ENCODE results near the gene CST9. TPM values are rescaled to one million over a fixed set of nuclear protein-coding genes. Genes with fewer than 3 reads are reported as not detected.

Gene CST9
- total and polyA plus RNA-seq, 2 of the 13 experiments (the other 11 are each of a cell fraction or from before 2014, with no cell fraction given), result 0.07 TPM; not detected in 1

DNA sequence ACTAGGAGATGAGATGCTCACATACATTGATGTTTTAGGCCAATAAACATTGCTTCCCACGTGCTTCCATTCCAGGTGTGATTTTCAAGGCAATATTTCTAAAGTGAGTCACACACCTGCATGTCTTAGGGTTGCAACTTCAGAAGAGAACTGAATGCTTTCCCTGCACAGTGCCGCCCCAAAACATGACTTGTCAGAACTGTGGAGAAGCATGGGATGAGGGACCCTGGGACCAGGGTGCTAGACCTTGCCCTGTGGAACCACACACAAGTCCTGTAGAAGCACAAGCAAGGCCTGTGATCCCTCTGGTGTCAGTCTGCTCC lies 30.0 kb upstream of the CST9 start (continued):
- peak; percentile 6; the same call in 1 of the 2 replicates for TF ChIP-seq ZNF547 (CRISPR knock-in tag; IDR thresholded peaks at IDR 0.05)

DNA sequence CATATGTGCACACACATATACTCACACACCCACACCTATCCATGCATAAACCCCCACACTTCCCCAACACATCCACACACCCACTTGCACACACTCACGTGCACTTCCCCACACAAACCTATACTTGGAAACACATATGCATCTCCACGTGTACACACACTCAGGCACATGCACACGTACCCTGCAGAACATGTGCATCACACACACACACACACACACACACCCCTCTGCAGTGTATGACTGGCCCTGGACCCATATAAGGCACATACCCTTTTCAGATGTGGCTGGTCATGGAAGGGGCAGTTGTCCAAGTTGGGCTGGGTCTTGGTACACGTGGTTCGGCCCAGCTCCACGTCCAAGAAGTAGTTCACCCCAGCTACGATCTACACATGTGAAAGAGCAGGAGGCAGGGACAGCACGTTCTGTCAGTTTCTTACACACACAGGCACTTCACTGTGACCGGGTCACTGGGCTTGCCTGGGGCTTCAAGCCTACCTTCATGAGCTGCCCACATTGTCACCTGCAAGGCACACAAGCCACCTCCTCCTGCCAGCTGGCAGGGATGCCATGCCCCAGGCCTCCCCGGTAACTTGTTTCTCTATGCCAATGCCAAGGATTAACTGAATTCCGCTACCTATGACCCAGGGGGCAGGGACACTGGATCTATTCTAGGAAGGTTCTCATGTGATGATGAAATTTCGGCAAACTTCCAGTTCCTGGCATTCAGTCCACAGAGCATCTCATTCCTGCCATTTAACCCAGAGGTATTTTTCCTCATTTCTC lies 29.5 kb upstream of the CST9 start:
- 75% methylated on average over 12 of the region's 12 CpGs for WGBS (ENCODE audit: low lambda C conversion rate)
- peak overlapping the region; percentile 94 for H3K4me2 ChIP-seq (ENCODE audit: low read depth, low read length)
- TF ChIP-seq MED1 (CRISPR knock-in tag; IDR thresholded peaks at IDR 0.05) (no peak), KAT7 (CRISPR knock-in tag; IDR thresholded peaks at IDR 0.05; ENCODE audit: borderline replicate concordance) (no peak), ZNF841 (CRISPR knock-in tag; IDR thresholded peaks at IDR 0.05; ENCODE audit: borderline replicate concordance) (no peak), SMAD9 (CRISPR knock-in tag; IDR thresholded peaks at IDR 0.05) (no peak), ZNF329 (CRISPR knock-in tag; IDR thresholded peaks at IDR 0.05; ENCODE audit: low read depth) (no peak), RFX3 (CRISPR knock-in tag; IDR thresholded peaks at IDR 0.05) (no peak), SMC3 (IDR thresholded peaks at IDR 0.05; ENCODE audit: low read length) (no peak), PHF5A (CRISPR knock-in tag; IDR thresholded peaks at IDR 0.05; ENCODE audit: low read depth, unreplicated experiment) (no peak), ZSCAN20 (CRISPR knock-in tag; IDR thresholded peaks at IDR 0.05; ENCODE audit: borderline replicate concordance) (no peak)
- TF ChIP-seq, protein P1, sequence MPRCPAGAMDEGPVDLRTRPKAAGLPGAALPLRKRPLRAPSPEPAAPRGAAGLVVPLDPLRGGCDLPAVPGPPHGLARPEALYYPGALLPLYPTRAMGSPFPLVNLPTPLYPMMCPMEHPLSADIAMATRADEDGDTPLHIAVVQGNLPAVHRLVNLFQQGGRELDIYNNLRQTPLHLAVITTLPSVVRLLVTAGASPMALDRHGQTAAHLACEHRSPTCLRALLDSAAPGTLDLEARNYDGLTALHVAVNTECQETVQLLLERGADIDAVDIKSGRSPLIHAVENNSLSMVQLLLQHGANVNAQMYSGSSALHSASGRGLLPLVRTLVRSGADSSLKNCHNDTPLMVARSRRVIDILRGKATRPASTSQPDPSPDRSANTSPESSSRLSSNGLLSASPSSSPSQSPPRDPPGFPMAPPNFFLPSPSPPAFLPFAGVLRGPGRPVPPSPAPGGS (CRISPR knock-in tag; IDR thresholded peaks at IDR 0.05), result no peak
- TF ChIP-seq, protein P2, sequence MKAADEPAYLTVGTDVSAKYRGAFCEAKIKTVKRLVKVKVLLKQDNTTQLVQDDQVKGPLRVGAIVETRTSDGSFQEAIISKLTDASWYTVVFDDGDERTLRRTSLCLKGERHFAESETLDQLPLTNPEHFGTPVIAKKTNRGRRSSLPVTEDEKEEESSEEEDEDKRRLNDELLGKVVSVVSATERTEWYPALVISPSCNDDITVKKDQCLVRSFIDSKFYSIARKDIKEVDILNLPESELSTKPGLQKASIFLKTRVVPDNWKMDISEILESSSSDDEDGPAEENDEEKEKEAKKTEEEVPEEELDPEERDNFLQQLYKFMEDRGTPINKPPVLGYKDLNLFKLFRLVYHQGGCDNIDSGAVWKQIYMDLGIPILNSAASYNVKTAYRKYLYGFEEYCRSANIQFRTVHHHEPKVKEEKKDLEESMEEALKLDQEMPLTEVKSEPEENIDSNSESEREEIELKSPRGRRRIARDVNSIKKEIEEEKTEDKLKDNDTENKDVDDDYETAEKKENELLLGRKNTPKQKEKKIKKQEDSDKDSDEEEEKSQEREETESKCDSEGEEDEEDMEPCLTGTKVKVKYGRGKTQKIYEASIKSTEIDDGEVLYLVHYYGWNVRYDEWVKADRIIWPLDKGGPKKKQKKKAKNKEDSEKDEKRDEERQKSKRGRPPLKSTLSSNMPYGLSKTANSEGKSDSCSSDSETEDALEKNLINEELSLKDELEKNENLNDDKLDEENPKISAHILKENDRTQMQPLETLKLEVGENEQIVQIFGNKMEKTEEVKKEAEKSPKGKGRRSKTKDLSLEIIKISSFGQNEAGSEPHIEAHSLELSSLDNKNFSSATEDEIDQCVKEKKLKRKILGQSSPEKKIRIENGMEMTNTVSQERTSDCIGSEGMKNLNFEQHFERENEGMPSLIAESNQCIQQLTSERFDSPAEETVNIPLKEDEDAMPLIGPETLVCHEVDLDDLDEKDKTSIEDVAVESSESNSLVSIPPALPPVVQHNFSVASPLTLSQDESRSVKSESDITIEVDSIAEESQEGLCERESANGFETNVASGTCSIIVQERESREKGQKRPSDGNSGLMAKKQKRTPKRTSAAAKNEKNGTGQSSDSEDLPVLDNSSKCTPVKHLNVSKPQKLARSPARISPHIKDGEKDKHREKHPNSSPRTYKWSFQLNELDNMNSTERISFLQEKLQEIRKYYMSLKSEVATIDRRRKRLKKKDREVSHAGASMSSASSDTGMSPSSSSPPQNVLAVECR (CRISPR knock-in tag; IDR thresholded peaks at IDR 0.05; ENCODE audit: borderline replicate concordance), result peak; percentile 11; the same call in 1 of the 2 replicates
- TF ChIP-seq, protein P3, sequence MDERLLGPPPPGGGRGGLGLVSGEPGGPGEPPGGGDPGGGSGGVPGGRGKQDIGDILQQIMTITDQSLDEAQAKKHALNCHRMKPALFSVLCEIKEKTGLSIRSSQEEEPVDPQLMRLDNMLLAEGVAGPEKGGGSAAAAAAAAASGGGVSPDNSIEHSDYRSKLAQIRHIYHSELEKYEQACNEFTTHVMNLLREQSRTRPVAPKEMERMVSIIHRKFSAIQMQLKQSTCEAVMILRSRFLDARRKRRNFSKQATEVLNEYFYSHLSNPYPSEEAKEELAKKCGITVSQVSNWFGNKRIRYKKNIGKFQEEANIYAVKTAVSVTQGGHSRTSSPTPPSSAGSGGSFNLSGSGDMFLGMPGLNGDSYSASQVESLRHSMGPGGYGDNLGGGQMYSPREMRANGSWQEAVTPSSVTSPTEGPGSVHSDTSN (CRISPR knock-in tag; IDR thresholded peaks at IDR 0.05), result no peak
- TF ChIP-seq, protein P4, sequence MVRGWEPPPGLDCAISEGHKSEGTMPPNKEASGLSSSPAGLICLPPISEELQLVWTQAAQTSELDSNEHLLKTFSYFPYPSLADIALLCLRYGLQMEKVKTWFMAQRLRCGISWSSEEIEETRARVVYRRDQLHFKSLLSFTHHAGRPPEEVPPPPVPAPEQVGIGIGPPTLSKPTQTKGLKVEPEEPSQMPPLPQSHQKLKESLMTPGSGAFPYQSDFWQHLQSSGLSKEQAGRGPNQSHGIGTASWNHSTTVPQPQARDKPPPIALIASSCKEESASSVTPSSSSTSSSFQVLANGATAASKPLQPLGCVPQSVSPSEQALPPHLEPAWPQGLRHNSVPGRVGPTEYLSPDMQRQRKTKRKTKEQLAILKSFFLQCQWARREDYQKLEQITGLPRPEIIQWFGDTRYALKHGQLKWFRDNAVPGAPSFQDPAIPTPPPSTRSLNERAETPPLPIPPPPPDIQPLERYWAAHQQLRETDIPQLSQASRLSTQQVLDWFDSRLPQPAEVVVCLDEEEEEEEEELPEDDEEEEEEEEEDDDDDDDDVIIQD (CRISPR knock-in tag; IDR thresholded peaks at IDR 0.05; ENCODE audit: low read depth), result no peak

More for the DNA sequence above, 29.5 kb upstream of the CST9 start:
- H3K79me2 ChIP-seq (ENCODE audit: insufficient read depth, low read length), result peaks cover 29% of the 10 kb centered on the region
- H3K4me1 ChIP-seq (ENCODE audit: insufficient read depth, low read length), result peaks cover 86% of the 10 kb centered on the region
- ATAC-seq, result no peak
- in situ Hi-C loops (cut with HindIII; ENCODE audit: extremely low pct_ligation_motif_present, low pct_unique_long_range_greater_than_20kb) (loop anchor here (10.0 kb wide), 1 partner anchor 1060 kb away; no protein-coding TSS in a partner anchor), intact Hi-C loops (cut with micrococcal nuclease; ENCODE audit: unreplicated experiment) (no loop called here)
- BruUV-seq (replicated peaks), result no TSS peak
- DNase-seq (ENCODE audit: low spot score), result no peak
- FAIRE-seq, result no peak
- peak overlapping the region in 2 of 3 experiments; percentile 29 to 88; a peak in 5 of 6 replicates for H3K4me3 ChIP-seq (replicated peaks in 1 of 3; ENCODE audit: insufficient read depth in 1 of 3, low read depth in 2 of 3, low read length in 3 of 3)
- peaks cover 12 to 20% of the 10 kb centered on the region in 2 experiments for H3K36me3 ChIP-seq (replicated peaks in 1 of 2; ENCODE audit: control insufficient read depth in 1 of 2, insufficient read depth in 2 of 2, low read length in 2 of 2)
- H3K27ac ChIP-seq (ENCODE audit: extremely low read length, insufficient read depth, low read length), result no peak overlapping the region
- no peaks in the 10 kb centered on the region for H3K9me3 ChIP-seq (ENCODE audit: low read length)
- ChIA-PET POLR2A (interaction anchor here (2.5 to 18.0 kb wide), 8 partner anchors 10 to 285 kb away, joined by 8 to 543 read pairs (median 16); partner anchors contain the start of genes NAPB and NXT1), CTCF (ENCODE audit: low intra/inter-chr PET ratio, low total read pairs) (no interaction called here)
- H3K9ac ChIP-seq (ENCODE audit: insufficient read depth, low read depth, low read length), result peak overlapping the region; percentile 1; the same call in 1 of the 2 replicates
- no peak overlapping the region for H2AFZ ChIP-seq (ENCODE audit: low read length)
- H4K20me1 ChIP-seq (ENCODE audit: insufficient read depth, low read length), result peaks cover 15% of the 10 kb centered on the region; the same call in 1 of the 2 replicates
- no peaks in the 10 kb centered on the region; a peak in 1 of 5 replicates for H3K27me3 ChIP-seq (ENCODE audit: control insufficient read depth in 1 of 2, insufficient read depth in 2 of 2, low read length in 2 of 2)

All from HepG2 (cell line).